HEK293 (cell line): ENCODE measurements around the gene FSTL4.

Experiments used
- CTCF ChIA-PET: fragments of 350-600 bp; formaldehyde crosslinking; extraction: SDS; loops from one replicate; lab custom pipeline; 2021; ENCODE audit warnings: antibody characterized with exemption; lab: Yijun Ruan, JAX
- POLR2A ChIA-PET: fragments of 300-600 bp; formaldehyde crosslinking; extraction: SDS; loops from one replicate; lab custom pipeline; 2020; ENCODE audit warnings: antibody characterized with exemption, inconsistent platforms; lab: Yijun Ruan, JAX
- H3K27ac ChIP-seq: fragments of 200-500 bp; sonication (Bioruptor generic); 2 replicates; pipeline ENCODE4 v1.5.1; 2014; ENCODE audit warnings: low read depth, low read length, control low read depth, inconsistent platforms; ENCODE audit errors: extremely low read depth
- H3K36me3 ChIP-seq, 2 experiments: fragments of 200-500 bp in 1 of 2; sonication (Bioruptor generic) in 1 of 2; 1 replicate in 1 of 2; 2 replicates in 1 of 2; pipeline ENCODE4 v1.5.1; 2014 to 2017; ENCODE audit warnings: inconsistent platforms in 2 of 2, low read length in 2 of 2; ENCODE audit not compliant: control insufficient read depth in 2 of 2, insufficient read depth in 1 of 2
- H3K4me1 ChIP-seq: fragments of 200-500 bp; sonication (Bioruptor generic); 2 replicates; pipeline ENCODE4 v1.5.1; 2014; ENCODE audit warnings: mild to moderate bottlenecking, low read length, inconsistent platforms; ENCODE audit not compliant: control insufficient read depth, insufficient read depth
- H3K4me3 ChIP-seq: 2 replicates; pipeline ENCODE4 v1.5.1; 2011; ENCODE audit warnings: low read depth, mild to moderate bottlenecking, control low read depth, low read length, moderate library complexity
- H3K9me3 ChIP-seq: fragments of 200-500 bp; sonication (Bioruptor generic); 2 replicates; pipeline ENCODE4 v1.5.1; 2014; ENCODE audit warnings: low read depth, low read length, inconsistent platforms; ENCODE audit not compliant: control insufficient read depth, insufficient read depth
- GLIS1 ChIP-seq: fragments of 450-650 bp; formaldehyde crosslinking; IDR thresholded peaks from 2 replicates; pipeline ENCODE4 v1.5.1; 2016; ENCODE audit warnings: missing biosample characterization, missing genetic modification characterization
- ZNF174 ChIP-seq: fragments of 450-650 bp; formaldehyde crosslinking; IDR thresholded peaks from 2 replicates; pipeline ENCODE4 v1.5.0; 2017; ENCODE audit warnings: missing biosample characterization, mild to moderate bottlenecking, missing genetic modification characterization
- ZNF223 ChIP-seq: fragments of 450-650 bp; formaldehyde crosslinking; IDR thresholded peaks from 2 replicates; pipeline ENCODE4 v1.5.1; 2016; ENCODE audit warnings: missing biosample characterization, missing genetic modification characterization
- ZNF239 ChIP-seq: fragments of 450-650 bp; formaldehyde crosslinking; IDR thresholded peaks from 2 replicates; pipeline ENCODE4 v1.5.1; 2016; ENCODE audit warnings: missing biosample characterization, missing genetic modification characterization
- ZNF248 ChIP-seq: fragments of 450-650 bp; formaldehyde crosslinking; IDR thresholded peaks from 2 replicates; pipeline ENCODE4 v1.5.1; 2017; ENCODE audit warnings: missing biosample characterization, missing genetic modification characterization
- ZNF416 ChIP-seq: fragments of 450-650 bp; formaldehyde crosslinking; IDR thresholded peaks from 2 replicates; pipeline ENCODE4 v1.5.1; 2016; ENCODE audit warnings: missing biosample characterization, missing genetic modification characterization
- ZNF423 ChIP-seq: fragments of 450-650 bp; formaldehyde crosslinking; IDR thresholded peaks from 2 replicates; pipeline ENCODE4 v1.5.1; 2016; ENCODE audit warnings: missing biosample characterization, missing genetic modification characterization
- ZNF560 ChIP-seq: fragments of 450-650 bp; formaldehyde crosslinking; IDR thresholded peaks from 2 replicates; pipeline ENCODE4 v1.5.1; 2017; ENCODE audit warnings: missing biosample characterization, missing genetic modification characterization, borderline replicate concordance
- TF ChIP-seq, protein P1 (sequence below): fragments of 450-650 bp; formaldehyde crosslinking; IDR thresholded peaks from 2 replicates; pipeline ENCODE4 v1.5.1; 2016; ENCODE audit warnings: missing biosample characterization, missing genetic modification characterization
- TF ChIP-seq, protein P2 (sequence below): fragments of 450-650 bp; formaldehyde crosslinking; conservative IDR thresholded peaks from 2 replicates; pipeline ENCODE4 v1.5.1; 2016; ENCODE audit warnings: low read depth, missing biosample characterization, missing genetic modification characterization
- TF ChIP-seq, protein P3 (sequence below): fragments of 450-650 bp; formaldehyde crosslinking; IDR thresholded peaks from 2 replicates; pipeline ENCODE4 v1.5.1; 2017; ENCODE audit warnings: missing biosample characterization, missing genetic modification characterization

Gene FSTL4

DNA sequence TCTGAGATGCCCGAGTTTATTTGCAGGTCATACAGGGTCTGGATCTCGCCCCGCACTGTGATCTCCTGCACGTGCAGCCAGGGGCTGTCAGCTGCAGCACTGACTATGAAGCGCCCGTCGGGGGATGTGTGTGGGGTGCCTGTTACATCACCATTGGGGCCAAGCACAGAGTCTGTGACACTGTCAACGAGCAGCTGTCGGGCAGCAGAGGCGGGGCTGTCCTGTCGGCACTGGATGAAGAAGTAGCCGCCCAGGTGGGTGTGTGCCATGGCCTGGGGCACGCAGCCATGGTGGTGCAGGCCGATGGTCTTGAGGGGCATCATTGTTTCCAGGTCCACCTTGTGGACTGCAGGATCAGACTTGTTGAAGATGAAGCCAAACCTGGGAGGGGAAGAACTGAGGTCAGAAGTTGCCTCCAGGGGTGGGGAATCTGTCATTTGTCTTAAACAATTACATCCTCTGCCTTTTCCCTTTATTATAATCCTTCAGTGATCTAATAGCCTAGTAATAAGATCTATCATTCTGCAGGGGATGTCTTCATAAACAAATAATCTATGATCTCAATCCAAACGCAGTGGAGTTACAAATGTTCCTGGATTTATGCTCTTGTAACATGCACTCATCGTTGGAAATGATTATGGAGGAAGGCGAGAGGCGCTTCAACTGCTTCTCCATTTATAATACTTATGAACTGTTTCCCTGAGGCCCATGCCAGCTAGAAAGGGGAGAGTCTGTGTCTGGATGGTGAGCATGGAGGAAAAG, 412.7 kb downstream of the FSTL4 start:
- H3K9me3 ChIP-seq, result no peaks in the 10 kb centered on the region

DNA sequence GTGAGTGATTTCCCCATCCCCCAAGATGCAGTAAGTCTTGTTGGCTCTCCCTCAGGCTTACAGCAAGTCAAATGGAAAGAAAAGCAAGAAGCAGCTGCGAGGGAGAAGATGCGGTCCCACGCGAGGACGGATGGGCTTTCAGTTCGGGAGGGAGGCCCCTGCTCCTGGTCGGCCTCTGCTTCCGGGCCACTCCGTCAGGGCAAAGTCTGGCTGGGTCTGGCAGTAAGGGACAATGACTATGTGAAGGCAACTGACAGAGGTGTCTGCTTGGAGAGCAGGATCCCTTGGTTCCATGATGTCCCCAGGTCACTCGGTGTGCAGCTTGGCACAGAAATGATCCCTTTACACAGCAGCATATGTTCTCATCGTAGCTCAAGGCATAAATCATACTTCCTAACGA, 413.8 kb downstream of the FSTL4 start:
- CTCF ChIA-PET, result no interaction called here
- Histone ChIP-seq H3K4me3 (no peak overlapping the region), H3K9me3 (no peaks in the 10 kb centered on the region), H3K36me3 (no peaks in the 10 kb centered on the region), H3K4me1 (no peaks in the 10 kb centered on the region; the same call in 1 of the 2 replicates), H3K27ac (no peak overlapping the region)
- POLR2A ChIA-PET, result no interaction called here
- no peak for TF ChIP-seq ZNF174

More for the DNA sequence above, 412.7 kb downstream of the FSTL4 start:
- CTCF ChIA-PET, result no interaction called here
- POLR2A ChIA-PET, result no interaction called here
- H3K4me1 ChIP-seq, result peaks cover 5% of the 10 kb centered on the region
- peak; percentile 65; the same call in 1 of the 2 replicates for TF ChIP-seq ZNF223 (tag by site-specific recombination)
- TF ChIP-seq, protein P1, sequence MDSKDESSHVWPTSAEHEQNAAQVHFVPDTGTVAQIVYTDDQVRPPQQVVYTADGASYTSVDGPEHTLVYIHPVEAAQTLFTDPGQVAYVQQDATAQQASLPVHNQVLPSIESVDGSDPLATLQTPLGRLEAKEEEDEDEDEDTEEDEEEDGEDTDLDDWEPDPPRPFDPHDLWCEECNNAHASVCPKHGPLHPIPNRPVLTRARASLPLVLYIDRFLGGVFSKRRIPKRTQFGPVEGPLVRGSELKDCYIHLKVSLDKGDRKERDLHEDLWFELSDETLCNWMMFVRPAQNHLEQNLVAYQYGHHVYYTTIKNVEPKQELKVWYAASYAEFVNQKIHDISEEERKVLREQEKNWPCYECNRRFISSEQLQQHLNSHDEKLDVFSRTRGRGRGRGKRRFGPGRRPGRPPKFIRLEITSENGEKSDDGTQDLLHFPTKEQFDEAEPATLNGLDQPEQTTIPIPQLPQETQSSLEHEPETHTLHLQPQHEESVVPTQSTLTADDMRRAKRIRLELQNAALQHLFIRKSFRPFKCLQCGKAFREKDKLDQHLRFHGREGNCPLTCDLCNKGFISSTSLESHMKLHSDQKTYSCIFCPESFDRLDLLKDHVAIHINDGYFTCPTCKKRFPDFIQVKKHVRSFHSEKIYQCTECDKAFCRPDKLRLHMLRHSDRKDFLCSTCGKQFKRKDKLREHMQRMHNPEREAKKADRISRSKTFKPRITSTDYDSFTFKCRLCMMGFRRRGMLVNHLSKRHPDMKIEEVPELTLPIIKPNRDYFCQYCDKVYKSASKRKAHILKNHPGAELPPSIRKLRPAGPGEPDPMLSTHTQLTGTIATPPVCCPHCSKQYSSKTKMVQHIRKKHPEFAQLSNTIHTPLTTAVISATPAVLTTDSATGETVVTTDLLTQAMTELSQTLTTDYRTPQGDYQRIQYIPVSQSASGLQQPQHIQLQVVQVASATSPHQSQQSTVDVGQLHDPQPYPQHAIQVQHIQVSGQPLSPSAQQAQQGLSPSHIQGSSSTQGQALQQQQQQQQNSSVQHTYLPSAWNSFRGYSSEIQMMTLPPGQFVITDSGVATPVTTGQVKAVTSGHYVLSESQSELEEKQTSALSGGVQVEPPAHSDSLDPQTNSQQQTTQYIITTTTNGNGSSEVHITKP (tag by site-specific recombination), result no peak
- TF ChIP-seq ZNF248, result no peak
- TF ChIP-seq, protein P2, sequence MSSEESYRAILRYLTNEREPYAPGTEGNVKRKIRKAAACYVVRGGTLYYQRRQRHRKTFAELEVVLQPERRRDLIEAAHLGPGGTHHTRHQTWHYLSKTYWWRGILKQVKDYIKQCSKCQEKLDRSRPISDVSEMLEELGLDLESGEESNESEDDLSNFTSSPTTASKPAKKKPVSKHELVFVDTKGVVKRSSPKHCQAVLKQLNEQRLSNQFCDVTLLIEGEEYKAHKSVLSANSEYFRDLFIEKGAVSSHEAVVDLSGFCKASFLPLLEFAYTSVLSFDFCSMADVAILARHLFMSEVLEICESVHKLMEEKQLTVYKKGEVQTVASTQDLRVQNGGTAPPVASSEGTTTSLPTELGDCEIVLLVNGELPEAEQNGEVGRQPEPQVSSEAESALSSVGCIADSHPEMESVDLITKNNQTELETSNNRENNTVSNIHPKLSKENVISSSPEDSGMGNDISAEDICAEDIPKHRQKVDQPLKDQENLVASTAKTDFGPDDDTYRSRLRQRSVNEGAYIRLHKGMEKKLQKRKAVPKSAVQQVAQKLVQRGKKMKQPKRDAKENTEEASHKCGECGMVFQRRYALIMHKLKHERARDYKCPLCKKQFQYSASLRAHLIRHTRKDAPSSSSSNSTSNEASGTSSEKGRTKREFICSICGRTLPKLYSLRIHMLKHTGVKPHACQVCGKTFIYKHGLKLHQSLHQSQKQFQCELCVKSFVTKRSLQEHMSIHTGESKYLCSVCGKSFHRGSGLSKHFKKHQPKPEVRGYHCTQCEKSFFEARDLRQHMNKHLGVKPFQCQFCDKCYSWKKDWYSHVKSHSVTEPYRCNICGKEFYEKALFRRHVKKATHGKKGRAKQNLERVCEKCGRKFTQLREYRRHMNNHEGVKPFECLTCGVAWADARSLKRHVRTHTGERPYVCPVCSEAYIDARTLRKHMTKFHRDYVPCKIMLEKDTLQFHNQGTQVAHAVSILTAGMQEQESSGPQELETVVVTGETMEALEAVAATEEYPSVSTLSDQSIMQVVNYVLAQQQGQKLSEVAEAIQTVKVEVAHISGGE (tag by site-specific recombination), result no peak
- H3K27ac ChIP-seq, result no peak overlapping the region
- H3K4me3 ChIP-seq, result no peak overlapping the region
- no peaks in the 10 kb centered on the region for H3K36me3 ChIP-seq

DNA sequence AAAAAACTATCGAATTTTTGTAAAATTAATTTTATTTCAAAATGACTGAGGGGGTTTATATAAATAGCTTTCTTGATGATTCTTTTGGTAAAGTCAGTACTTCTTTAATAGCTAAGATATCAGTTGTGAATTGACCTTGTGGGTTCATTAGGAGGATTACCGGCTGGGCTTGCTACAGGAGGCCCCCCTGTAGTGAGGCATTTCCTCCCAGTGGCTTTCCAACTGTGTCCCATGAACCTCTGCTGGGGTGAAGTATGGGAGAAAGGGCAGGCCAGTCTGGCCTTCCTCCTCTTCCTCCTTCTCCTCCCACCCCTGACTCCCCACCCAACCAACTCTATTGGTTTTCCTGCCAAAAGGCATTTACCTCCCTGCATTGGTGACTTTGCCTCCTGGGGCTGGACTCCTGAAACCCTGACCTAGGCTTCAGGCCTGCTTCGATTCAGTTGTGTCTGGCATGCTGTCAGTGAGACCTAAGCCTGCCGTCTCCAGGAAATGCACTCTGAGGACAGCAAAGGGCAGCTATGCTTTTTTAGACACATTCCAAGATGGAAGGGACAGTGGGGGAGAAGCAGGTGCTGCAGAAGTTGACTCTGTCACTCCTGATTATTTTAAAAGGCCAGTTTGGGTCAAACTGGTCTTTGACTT, 415.8 kb downstream of the FSTL4 start:
- H3K27ac ChIP-seq, result no peak overlapping the region
- no peak overlapping the region for H3K4me3 ChIP-seq
- H3K9me3 ChIP-seq, result no peaks in the 10 kb centered on the region
- no peaks in the 10 kb centered on the region for H3K36me3 ChIP-seq
- TF ChIP-seq GLIS1 (tag by site-specific recombination) (0 out of 2 replicates have a peak, but pooled peaks have one; percentile 7), ZNF239 (tag by site-specific recombination) (no peak)
- CTCF ChIA-PET, result interaction anchor here (0.8 kb wide), 1 partner anchor 86 kb away, joined by 6 read pairs; no protein-coding TSS in a partner anchor
- H3K4me1 ChIP-seq, result no peaks in the 10 kb centered on the region
- POLR2A ChIA-PET, result no interaction called here

DNA sequence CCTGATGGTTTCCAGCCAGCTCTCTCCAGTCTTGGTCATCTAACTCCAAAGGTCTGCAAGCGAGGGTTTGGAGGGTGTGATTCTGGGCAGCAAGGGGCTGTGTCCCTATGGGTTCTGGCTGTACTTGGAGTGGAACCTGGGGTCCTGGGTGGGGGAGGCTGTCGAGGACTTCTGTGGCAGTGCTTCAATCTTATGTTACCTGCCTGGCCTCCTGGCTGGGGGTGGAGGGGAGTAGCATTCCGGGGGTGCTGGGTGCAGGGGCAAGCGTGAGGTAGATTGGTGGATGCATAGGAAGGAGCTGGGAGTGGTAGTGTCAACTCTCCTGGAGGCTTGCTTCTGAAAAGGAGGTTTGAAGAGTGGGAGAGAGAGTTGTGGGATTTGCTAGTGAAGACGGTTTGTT, 417.1 kb downstream of the FSTL4 start:
- Histone ChIP-seq H3K36me3 (no peaks in the 10 kb centered on the region), H3K4me1 (no peaks in the 10 kb centered on the region), H3K4me3 (no peak overlapping the region), H3K27ac (no peak overlapping the region), H3K9me3 (no peaks in the 10 kb centered on the region)
- ChIA-PET POLR2A (no interaction called here), CTCF (no interaction called here)
- TF ChIP-seq, protein P3, sequence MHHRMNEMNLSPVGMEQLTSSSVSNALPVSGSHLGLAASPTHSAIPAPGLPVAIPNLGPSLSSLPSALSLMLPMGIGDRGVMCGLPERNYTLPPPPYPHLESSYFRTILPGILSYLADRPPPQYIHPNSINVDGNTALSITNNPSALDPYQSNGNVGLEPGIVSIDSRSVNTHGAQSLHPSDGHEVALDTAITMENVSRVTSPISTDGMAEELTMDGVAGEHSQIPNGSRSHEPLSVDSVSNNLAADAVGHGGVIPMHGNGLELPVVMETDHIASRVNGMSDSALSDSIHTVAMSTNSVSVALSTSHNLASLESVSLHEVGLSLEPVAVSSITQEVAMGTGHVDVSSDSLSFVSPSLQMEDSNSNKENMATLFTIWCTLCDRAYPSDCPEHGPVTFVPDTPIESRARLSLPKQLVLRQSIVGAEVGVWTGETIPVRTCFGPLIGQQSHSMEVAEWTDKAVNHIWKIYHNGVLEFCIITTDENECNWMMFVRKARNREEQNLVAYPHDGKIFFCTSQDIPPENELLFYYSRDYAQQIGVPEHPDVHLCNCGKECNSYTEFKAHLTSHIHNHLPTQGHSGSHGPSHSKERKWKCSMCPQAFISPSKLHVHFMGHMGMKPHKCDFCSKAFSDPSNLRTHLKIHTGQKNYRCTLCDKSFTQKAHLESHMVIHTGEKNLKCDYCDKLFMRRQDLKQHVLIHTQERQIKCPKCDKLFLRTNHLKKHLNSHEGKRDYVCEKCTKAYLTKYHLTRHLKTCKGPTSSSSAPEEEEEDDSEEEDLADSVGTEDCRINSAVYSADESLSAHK (tag by site-specific recombination), result no peak
- TF ChIP-seq ZNF423 (tag by site-specific recombination) (no peak), ZNF560 (no peak), ZNF416 (no peak)
